HG02678 (cell line): ENCODE results near the gene ADCK2.
"Not testable (repeated sequence)": the region's sequence is repeated elsewhere in the genome, so short reads cannot be mapped to it uniquely, and the experiment has no call there.

ENCODE experiments used
- ATAC-seq: cut with Tn5 transposase; IDR thresholded peaks from one replicate; pipeline ENCODE4 v1.9.1; 2021; ENCODE audit warnings: mild to moderate bottlenecking, moderate library complexity; ENCODE audit not compliant: unreplicated experiment

ADCK2 gene

GRCh38 chr7:140672382-140673062 lies at the start of gene ADCK2:
Gene ADCK2, plus strand, starts transcription at chr7:140672945. Its CDS starts 386 bp downstream, at chr7:140673331.
- ATAC-seq, result peak; percentile 63

- no peak for ATAC-seq
Measured at GRCh38 chr7:140623980-140624379, 48.8 kb upstream of the ADCK2 start.

GRCh38 chr7:140624392-140625191 lies 48.2 kb upstream of the ADCK2 start:
- ATAC-seq, result no peak

GRCh38 chr7:140625192-140625558 lies 47.6 kb upstream of the ADCK2 start:
- not testable (repeated sequence) for ATAC-seq

GRCh38 chr7:140625908-140626868 lies 46.6 kb upstream of the ADCK2 start:
- ATAC-seq, result no peak

- no peak for ATAC-seq
Measured at GRCh38 chr7:140631021-140631420, 41.7 kb upstream of the ADCK2 start.

GRCh38 chr7:140631602-140632001 lies 41.1 kb upstream of the ADCK2 start:
- ATAC-seq, result no peak

GRCh38 chr7:140635345-140635744 lies 37.4 kb upstream of the ADCK2 start:
- no peak for ATAC-seq

- ATAC-seq, result no peak
Measured at GRCh38 chr7:140635816-140636215, 36.9 kb upstream of the ADCK2 start.

GRCh38 chr7:140637400-140637799 lies 35.3 kb upstream of the ADCK2 start:
- no peak for ATAC-seq

GRCh38 chr7:140638173-140638791 lies 34.5 kb upstream of the ADCK2 start:
- no peak for ATAC-seq

- ATAC-seq, result no peak
Measured at GRCh38 chr7:140639366-140640053, 33.2 kb upstream of the ADCK2 start.

GRCh38 chr7:140640060-140640637 lies 32.6 kb upstream of the ADCK2 start:
- no peak for ATAC-seq

- ATAC-seq, result no peak
Measured at GRCh38 chr7:140640727-140641523, 31.8 kb upstream of the ADCK2 start, which contains the start of gene DENND2A. Gene DENND2A, minus strand, starts transcription at chr7:140640813. Its CDS starts 38,416 bp downstream, at chr7:140602397.

- ATAC-seq, result no peak
Measured at GRCh38 chr7:140641524-140642195, 31.1 kb upstream of the ADCK2 start.

GRCh38 chr7:140643416-140643815 lies 29.3 kb upstream of the ADCK2 start:
- no peak for ATAC-seq

- ATAC-seq, result not testable (repeated sequence)
Measured at GRCh38 chr7:140644761-140645160, 28.0 kb upstream of the ADCK2 start.

- no peak for ATAC-seq
Measured at GRCh38 chr7:140645166-140645900, 27.4 kb upstream of the ADCK2 start.
